NCI-H510A (cell line): ENCODE results near the gene CNMD.
"Not testable (repeated sequence)": the region's sequence is repeated elsewhere in the genome, so short reads cannot be mapped to it uniquely, and the experiment has no call there.

Source experiments
- DNase-seq: peaks from one replicate; lab custom pipeline; 2025; lab: John Stamatoyannopoulos, UW

Gene CNMD

DNA sequence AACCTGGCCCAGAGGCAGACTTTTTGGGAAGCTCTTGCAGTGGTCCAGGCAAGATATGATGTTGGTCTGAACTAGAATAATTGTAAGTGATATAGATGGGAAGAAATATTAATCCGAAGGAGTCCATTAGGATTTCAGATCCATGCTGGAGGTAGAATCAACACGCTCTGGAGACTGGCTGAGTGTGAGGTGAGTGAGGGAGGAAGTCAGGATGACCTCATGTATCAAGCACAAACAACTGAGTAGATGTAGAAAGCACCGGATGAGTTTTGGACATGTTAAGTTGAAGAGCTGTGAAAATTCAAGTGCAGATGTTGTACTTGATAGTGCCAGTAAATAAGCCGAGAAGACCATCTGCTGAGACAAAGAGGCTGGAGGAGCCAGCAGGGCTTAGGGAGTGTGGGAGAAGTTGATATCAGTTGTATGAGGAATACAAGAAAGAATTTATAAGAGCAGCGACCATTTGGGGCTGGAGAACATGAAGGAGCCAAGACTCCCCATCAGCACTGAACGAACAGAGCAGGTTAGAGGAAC is 5.3 kb upstream of the CNMD start:
- peak; percentile 35 for DNase-seq

DNA sequence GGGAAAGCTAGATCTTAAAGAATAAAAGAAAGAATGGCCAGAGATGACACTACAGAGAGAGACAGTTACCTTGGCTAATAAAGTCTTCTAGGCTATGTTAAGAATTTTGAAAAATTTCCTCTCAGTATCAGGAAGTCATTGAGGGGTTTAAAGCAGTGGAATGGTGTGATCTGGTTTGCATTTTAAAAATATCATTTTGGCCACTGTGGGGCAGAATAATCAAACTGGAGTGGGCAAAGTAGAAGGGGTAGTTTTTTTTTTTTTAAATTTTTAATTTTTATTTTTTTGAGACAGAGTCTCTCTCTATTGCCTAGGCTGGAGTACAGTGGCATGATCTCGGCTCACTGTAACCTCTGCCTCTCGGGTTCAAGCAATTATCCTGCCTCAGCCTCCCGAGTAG is 4.4 kb upstream of the CNMD start:
- no peak for DNase-seq

DNA sequence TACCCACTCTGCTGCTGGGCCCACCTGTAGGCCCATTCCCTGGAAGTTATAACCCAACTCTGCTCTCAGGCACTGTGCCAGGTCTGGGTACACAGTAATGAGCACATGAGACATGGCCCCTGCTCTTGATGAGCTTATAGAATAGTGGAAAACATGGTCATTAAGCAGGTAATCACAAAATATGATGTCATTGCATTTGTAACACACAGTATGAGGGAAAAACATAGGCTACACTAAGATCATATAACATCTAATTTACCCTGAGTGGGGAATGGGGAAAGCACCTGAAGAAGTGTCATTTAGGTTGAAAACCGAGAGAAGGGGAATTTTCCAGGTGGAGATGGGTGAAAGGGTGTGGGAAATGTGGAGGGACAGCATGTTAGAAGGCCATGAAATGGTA is 3.9 kb upstream of the CNMD start:
- no peak for DNase-seq

DNA sequence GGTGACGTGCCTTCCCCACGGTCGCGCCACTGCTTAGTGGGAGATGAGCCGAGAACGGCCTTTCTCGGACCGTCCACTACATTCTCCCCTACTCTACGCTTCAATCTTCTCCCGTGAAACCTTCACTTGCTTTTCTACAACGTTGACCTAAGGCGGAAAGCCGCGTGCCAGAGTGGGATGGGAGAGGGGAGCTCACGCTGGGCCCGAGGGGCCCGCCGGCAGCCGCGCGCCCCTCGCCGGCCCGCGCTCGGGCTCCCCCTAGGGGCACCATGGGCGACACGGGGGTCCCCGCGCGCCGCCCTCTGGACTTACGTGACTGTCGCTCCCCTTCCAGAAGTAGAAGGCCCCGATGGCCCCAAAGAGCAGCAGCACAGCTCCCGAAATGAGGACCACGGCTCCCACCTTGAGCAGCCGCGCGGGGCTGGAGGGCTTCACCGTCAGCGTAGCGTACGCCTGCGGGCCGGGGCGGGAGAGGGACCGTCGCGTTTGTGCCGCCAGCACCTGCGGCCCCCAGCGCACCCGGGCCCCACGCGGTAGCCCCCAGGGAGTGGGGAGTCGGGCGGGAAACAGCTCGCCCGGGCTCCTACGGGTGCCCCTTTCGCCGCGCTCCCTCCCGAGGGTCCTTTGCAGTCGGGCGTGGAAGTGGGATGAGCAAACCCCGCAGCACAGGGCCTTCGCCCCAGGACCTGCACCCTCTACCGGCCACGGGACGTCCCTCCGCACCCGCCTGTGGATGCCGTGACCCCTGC is 727 bp downstream of the CNMD start:
- no peak for DNase-seq

DNA sequence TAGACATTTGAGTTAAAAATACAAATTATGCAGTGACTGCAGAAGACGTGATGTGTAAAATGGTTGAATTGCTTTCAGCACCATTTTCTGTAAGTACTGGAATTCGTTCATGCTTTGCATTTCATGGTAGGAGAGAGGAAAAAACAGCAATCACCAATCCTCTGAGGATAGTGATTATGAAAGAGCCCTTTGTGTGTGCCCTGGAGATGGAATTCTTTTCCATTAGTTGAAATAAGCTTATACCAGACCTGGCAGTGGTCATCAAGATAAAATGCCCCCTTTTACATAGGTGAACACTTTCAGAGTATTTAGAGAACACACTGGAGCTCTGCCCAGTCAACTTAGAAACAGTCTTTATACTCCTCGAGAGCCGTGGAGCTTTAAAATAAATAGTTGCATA is 1.7 kb downstream of the CNMD start:
- no peak for DNase-seq

DNA sequence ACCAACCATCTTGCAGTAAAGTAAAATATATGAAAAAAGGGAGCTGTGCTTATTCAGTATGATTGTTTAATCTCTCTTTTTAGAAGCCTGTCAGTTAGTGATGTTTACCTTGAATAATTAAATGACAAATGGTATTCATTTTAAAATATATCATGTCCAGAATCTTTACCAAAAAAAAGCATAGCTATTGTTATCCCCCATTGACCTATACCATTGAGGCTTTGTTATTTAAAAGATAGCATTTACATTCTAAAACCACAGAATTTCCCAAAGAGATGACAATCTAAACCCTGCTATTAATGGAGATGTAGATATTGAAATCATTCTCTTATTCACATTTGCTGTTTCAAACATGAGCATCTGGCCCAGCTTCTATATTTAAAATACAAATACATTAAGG is 2.2 kb downstream of the CNMD start:
- DNase-seq, result no peak

DNA sequence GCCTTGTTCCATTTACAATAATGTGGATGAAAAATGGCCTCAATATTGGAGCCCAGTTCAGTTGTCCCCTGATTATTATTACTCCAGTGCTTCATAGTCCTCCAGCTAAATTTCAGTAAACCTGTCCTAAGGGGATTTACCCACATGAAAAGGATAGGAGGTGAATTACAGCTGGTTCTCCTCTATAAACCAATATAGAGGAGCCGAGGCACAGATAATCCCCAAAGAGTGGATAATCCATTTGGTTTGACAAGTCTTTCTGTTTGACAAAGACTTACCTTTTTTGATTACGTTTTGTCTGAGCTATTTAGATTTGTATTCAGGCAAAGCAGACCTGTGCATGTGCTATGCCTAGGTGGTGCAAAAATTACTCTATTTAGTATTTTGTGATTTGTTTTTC is 2.7 kb downstream of the CNMD start:
- DNase-seq, result no peak

DNA sequence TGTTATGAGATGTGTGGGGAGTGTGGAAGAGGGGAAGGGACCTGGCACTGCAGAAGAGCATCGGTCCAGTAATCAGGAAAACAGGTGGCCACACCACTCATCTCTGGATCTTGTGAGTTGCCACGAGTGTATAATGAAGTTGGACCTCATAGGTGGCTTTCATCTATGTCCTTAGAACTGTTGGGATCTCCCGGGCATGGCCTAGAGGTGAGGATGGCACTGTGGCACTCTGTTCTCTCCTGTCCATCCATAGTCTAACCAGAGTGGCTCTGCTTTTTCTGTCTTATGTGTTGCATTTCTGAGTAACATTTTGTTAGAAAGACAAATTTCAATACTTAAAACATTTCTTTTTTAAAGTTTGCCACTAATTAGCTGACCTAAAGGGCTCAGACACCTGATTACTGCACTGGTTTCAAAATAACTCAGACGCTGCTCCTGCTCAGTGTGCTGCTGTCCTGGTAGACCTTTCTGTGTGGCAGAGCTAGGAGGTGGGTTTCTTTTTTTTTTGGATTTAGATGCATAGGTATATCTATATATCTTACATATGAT is 5.5 kb downstream of the CNMD start:
- no peak for DNase-seq

DNA sequence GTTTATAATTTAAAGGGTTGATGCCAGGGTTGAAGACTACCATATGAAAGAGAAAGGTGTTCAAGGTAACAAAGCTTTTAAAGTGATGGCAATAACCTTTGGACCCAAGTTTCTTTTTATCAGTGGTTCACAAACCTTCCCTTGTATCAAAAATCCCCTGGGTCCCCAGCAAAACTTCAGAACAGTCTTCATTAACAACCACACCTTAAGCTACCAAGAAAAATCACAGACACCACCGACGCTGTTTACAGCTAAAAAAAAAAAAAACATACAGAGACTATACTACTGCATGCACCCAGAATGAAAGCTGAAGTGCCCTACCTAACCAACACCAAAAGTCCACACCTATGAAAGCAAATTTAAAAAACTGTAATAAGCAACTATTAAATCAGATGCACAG is 13.4 kb downstream of the CNMD start:
- DNase-seq, result no peak

DNA sequence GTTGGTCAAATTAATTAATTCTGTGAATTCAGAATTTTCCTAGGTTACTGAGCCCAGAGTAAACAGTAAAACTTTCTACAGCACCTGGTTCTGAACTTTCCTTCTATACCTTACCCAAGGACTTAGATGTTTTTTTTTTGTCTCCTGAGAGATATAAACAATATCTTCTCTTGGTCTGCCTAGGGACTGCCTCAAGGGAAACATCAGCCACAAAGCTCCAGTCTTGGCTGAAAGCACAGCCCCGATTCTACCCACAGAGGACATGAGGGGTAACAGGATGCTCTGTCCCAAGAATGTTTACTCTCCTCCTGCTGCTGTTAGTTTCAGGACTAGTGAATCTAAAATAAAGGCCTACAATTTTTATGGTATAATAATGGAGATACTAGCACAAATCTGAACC is 14.3 kb downstream of the CNMD start:
- no peak for DNase-seq

DNA sequence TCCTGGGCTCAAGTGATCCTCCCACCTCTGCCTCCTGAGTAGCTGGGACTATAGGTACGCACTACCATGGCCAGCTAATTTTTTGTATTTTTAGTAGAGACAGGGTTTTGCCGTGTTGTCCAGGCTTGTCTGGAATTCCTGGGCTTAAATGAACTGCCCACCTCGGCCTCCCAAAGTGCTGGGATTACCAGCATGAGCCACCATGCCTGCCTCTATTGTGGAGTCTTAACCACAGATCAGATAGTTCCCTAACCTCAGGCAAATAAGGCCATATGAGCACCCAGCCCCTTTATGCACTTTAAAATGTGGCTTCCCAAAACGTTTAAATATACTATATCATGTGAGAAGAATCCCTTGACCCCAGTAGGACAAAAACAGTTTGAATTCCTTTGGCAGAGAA is 16.4 kb downstream of the CNMD start:
- no peak for DNase-seq

DNA sequence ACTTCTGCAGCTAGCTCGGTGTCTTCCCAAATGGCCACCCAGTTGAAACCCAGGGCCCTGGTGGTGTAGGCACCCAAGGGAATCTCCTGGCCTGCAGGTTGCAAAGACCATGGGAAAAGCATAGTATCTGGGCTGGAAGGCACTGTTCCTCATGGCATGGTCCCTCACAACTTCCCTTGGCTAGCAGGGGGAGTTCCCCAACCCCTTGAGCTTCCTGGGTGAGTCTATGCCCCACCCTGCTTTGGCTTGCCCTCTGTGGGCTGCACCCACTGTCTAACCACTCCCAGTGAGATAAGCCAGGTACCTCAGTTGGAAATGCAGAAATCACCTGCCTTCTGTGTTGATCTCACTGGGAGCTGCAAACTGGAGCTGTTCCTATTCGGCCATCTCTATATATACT is 18.3 kb downstream of the CNMD start:
- not testable (repeated sequence) for DNase-seq

DNA sequence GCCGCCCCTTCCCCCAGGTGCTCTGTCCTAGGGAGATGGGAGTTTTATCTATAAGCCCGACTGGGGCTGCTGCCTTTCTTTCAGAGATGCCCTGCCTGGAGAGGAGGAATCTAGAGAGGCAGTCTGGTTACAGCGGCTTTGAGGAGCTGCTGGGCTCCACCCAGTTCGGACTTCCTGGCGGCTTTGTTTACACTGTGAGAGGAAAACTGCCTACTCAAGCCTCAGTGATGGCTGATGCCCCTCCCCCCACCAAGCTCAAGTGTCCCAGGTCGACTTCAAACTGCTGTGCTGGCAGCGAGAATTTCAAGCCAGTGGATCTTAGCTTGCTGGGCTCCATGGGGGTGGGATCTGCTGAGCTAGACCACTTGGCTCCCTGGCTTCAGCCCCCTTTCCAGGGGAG is 18.7 kb downstream of the CNMD start:
- DNase-seq, result peak; percentile 15

DNA sequence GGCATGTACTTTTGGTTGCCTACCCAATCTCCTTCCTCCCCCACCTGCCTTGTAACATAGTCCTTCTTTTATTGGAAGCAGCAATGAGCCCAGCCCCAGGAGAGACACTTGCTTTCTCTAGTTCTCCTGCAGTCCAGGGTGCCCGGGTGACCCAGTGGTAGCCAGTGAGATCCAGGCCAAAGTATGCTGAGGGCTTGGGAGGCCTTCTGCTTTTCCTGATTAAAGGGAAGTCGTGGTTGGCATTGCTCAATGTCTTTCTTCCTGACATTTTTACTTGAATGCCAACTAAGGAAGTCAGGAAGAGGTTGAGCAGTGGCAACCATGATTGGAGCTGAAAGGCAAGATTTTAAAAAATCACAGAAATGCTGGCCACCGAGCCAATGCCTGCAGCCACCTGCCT is 25.7 kb downstream of the CNMD start:
- no peak for DNase-seq

DNA sequence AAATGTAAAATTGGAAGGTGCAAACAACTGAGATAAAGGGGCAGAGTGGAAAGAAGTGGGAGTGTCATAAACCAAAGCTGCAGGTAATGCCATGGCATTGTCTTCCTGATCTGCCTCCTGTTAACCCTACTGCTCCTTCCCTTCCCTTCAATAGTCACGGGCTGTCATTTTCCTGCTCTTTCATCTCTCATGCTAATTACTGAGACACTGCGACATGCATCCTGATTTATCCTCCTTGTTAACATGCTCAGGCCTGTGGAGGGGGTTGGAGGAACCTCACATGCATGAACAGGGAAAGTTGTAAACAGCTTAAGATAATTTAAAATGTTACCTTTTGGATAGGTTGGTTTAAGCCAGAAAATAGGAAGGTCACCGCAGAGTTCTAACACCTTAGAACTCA is 27.2 kb downstream of the CNMD start:
- no peak for DNase-seq

DNA sequence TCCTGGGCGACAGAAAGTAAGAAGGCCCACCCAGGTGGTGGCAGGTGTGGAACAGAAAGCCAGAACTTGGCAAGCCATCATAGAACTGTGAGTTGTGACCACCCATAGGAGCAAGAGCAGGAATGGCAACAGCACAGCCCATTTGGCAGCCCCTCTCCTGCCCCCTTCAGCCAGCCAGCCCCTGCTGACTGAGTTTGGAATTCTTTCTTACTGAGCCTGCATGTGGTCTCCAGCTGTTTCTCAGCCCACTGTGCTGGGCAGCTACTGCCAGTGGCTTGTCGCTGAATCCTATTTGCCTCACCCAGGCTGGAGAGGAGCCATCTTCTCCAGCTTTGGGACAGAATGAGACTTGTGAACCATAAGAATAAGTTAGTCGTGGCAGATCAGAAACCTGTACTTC is 28.3 kb downstream of the CNMD start:
- no peak for DNase-seq

DNA sequence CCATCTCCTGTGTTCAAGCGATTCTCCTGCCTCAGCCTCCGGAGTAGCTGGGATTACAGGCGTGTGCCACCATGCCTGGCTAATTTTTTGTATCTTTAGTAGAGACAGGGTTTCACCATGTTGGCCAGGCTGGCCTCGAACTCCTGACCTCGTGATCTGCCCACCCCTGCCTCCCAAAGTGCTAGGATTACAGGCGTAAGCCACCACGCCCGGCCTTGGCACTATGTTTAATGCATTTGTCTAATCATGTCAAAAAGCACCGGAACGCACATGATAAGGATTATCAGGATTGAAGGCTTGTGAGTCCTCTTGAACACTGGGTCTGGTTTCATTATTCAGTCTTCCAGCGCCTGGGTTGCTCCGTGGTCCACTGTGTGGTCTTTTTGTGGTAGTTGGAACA is 31.4 kb downstream of the CNMD start:
- not testable (repeated sequence) for DNase-seq

DNA sequence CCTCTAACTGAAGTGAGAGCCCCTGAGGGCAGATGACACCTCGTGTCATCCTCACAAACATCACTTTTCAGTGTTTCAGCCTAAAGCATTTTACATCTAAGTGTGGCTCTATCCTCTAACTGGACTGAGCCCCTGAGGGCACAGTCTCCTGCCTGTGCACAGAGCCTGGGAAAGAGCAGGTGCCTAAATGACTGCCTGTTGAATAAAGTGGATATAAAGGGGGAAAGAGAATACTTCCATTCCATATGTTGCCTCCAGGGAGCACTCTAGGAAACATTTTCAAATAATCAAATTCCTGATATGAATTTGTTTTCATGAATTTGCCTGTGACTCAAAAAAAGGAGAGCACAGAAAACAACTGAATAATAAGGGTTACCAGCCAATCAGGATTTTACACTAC is 32.2 kb downstream of the CNMD start:
- DNase-seq, result no peak

DNA sequence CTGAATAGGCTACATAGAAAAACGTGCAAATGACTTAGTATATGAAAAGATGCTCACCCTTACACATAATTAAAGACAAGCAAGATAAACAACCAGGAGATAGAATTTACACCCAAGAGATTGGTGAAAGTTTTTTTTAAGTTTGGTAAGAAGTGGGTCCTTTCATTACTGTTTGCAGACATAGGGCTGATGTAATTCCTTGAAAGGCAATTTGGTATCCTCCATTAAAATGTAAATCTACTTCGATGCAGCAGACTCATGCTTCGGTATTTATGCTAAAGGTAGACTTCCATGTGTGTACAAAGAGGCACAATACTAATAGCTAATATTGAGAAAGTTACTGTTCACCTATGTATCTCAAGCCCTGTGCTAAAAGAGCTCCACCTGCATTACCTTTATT is 33.5 kb downstream of the CNMD start:
- DNase-seq, result no peak

DNA sequence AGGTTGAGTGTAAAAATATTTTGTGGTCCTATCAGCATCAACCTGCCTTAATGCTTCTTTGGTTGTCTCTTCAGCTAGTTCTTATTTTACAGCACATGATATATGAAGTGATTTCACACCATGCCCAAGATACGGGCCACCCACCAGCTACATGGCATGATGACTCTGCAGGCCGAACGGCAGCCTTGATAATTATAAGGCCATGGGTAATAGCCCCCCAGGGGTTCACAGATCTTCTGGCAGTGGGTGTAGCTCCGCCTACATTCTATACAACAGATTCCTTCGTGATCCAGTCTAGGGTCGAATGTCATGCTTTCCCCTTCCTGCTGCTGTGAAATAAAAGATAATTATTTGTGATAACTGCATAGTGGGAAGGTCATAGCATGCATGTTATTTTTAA is 36.1 kb downstream of the CNMD start:
- no peak for DNase-seq

DNA sequence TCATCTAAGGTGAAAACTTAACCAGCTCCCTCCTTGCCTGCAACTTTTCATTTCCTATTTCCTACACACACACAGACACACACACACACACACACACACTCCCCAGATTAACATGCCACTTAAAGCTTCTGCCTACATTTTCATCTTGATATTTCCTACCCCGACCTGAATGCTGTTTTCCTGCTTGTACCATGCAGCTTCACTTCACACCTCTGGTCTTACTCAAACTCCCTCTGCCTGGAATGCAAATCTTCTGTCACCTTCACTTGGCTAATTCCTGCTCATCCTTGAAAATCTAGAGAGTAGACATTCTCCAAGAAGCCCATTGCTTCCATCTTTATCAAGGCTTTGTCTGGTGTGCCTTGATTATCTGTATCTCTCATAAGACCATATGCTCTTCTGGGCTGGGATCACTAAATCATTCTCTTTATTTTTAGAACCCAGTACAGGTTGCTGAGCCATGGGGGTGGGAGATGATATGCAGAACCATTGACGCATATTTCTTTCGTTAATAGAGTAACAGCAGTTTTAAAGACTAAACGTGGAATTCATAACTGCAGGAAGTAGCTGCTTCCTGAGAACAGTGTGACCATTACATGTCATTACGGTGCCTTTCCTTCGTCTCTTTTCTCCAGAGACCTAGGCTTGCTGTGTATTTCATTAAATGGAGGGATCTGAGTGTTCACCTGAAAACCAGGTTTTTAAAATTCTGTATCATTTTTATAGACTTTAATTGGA is 37.7 kb downstream of the CNMD start:
- no peak for DNase-seq

DNA sequence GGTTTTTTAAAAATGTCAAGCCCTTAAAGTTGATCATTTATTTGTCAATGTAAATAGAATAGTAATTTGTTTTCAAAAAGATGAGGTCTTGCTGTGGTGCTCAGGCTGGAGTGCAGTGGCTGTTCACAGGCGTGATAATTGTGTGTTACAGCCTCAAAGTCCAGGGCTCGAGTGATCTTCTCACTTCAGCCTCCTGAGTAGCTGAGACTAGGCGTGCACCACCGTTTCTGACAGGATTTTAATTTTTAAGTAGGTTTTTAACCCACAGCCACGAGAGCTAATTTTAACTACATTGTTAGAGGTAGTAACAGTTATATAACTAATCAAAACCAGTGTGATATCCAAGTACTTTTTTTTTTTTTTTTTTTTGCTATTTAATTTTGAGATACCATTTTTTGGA is 43.1 kb downstream of the CNMD start:
- DNase-seq, result no peak

DNA sequence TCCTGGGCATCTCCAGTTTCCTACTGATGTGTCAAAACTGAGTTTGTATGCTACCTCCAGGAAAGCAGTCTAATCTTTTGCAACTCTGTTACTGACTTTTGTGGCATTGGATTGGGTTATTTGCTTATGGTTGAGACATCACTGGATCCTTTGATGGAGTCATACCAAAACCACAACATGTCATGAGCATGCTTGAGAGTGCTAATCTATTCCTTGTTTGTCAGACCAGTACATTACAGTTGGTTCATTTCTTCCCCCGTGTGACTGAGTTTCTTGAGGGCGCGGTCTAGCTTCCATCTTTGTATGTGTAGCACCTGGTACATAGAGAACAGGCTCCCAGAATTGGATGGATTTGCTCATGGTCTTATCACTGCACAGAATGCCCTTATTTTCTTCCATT is 43.8 kb downstream of the CNMD start:
- no peak for DNase-seq
